GM12892 (cell line): ENCODE measurements around the gene FOXD4.
"Not testable (repeated sequence)": the region's sequence is repeated elsewhere in the genome, so short reads cannot be mapped to it uniquely, and the experiment has no call there.

ENCODE experiments used
- POLR2A ChIP-seq: IDR thresholded peaks from 2 replicates; pipeline ENCODE4 v1.6.1; 2011; ENCODE audit warnings: low read depth, low read length, control low read depth
- TAF1 ChIP-seq: IDR thresholded peaks from 2 replicates; pipeline ENCODE4 v1.6.1; 2011; ENCODE audit warnings: low read depth, mild to moderate bottlenecking, control low read depth, low read length, borderline replicate concordance

GRCh38 chr9:73900-74525 is 44.2 kb downstream of the FOXD4 start:
- TF ChIP-seq TAF1, POLR2A: not testable (repeated sequence)
